Measurements from ENCODE around the gene ITIH2.
"Not testable (repeated sequence)": the region's sequence is repeated elsewhere in the genome, so short reads cannot be mapped to it uniquely, and the experiment has no call there.

ITIH2 gene

GRCh38 chr10:7748637-7749036, 45.5 kb downstream of the ITIH2 start:
- not testable (repeated sequence) for DNase-seq (ENCODE audit: low read depth in 3 of 3)

GRCh38 chr10:7750222-7750621, 47.1 kb downstream of the ITIH2 start:
- no peak for DNase-seq (ENCODE audit: low read depth in 3 of 3)

- DNase-seq (ENCODE audit: low read depth in 3 of 3), result no peak
These were observed 49.1 kb downstream of the ITIH2 start for GRCh38 chr10:7752251-7752650.

- DNase-seq (ENCODE audit: low read depth in 3 of 3), result no peak
These were observed 52.0 kb downstream of the ITIH2 start for GRCh38 chr10:7755103-7755502.

GRCh38 chr10:7756360-7756992, 53.4 kb downstream of the ITIH2 start:
- DNase-seq (ENCODE audit: low read depth in 3 of 3), result no peak

DNA sequence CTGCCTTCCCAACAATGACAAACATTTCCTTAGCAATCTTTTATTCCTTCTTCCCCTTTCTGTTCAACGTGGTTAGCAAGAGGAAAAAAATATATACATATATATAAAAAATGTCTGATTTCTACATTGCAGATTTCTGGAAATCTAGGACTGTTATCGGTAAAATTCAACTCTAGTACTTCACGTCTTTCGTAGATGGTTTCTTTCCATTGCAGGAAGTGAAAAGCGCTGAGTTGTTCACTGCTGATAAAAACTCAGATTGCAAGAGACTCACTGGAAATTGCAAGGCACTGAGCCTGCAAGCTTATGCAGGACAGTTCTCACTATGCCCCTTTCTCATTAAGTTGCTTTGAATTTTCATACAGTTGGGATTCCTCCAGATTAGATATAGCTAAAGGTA, 60.8 kb downstream of the ITIH2 start:
- DNase-seq (ENCODE audit: low read depth in 3 of 3), result no peak

DNA sequence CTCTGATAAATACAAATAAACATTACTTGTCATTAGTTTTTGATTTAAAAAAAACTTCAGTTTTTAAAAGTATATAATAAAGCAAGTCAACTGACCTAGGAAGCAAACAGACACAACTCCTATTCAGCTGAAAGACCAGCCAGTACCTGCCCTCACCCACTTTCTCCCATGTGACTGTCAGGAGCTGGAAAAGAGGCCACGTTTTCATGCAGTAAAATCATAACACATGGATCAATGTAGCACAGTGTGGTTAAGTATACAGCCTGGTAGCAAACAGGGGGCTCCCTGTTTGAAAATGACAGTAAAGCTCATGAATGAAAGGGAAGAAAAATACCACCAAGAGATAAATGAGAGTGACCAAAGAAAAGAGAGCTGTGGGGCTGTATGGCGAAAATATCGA, 63.1 kb downstream of the ITIH2 start:
- DNase-seq (ENCODE audit: low read depth in 3 of 3), result no peak

DNA sequence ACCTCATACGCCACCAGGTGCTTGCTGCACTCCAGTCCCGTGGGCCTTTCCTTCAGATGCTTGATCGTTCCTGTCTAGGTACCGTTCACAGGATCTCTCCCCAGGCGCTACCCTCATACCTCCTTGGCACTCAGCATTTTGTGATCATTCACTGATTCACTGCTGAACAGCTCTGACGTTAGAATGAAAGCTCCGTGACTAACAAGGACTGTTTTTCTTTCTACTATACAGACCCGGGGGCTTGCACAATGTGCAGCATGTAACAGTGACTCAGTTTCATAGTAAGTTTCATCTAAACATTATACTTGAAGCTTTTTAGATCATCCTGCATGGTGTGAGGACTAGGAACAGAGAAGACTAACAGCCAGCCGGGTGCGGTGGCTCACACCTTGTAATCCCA, 64.1 kb downstream of the ITIH2 start:
- no peak for DNase-seq (ENCODE audit: low read depth in 3 of 3)

DNA sequence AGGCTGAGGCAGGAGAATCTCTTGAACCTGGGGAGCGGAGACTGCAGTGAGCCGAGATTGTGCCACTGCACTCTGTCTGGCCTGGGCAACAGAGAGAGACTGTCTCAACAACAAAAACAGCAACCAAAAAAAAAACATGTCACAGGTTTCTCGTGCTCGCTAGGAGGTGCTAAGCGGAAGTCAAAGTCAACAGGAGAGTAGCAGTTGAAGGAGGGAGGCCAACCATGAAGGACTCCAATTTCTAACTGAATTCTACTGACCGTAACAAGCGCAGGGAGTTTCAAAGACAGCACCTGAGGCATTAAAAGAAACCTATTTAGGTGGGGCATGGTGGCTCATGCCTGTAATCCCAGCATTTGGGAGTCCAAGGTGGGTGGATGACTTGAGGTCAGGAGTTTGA, 65.3 kb downstream of the ITIH2 start:
- DNase-seq (ENCODE audit: low read depth in 3 of 3), result no peak

DNA sequence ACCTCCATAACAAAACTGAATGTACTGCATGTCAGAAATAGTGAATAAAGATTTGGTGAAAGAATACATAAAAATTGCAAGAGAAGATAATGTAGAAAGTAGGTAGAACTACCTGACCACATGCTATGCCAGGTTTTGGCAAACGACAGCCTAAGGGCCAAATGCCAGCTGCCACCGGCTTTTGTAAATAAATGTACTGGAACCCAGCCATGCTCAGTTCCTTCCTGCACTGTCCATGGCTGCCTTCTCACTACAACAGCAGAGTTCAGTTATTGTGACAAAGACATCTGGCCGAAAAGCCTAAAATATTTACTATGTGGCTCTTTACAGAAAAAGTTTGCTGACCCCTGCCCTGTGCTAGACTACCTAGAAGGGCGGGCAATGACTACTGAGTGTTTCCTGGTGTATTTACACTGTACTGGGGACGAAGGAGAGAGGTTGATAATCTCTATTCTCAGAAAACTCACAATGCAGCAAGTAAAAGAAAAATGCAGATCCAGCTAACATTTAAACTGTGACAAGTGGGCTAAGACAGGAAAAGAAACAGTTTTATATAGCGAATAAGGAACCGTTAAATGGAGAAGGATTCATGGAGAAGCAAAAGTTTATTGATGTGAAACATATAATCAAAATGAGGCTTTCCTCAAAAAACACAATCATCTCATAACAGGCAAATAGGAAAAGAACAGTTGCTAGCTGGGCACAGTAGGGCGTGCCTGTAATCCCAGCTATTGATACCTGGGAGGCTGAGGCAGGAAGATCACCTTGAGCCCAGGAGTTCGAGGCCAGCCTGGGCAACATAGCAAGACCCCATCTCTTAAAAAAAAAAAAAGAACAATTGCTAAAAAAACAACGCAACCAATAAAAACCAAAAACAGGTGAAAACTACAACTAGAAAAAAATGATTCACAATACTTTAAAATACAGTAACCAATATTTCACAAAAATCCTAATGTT, 71.0 kb downstream of the ITIH2 start:
- DNase-seq (ENCODE audit: low read depth in 3 of 3), result no peak

- DNase-seq (ENCODE audit: low read depth in 3 of 3), result no peak
These were observed 73.7 kb downstream of the ITIH2 start for GRCh38 chr10:7776777-7777176.

GRCh38 chr10:7782194-7782593, 79.1 kb downstream of the ITIH2 start:
- not testable (repeated sequence) for DNase-seq (ENCODE audit: low read depth in 3 of 3)

DNA sequence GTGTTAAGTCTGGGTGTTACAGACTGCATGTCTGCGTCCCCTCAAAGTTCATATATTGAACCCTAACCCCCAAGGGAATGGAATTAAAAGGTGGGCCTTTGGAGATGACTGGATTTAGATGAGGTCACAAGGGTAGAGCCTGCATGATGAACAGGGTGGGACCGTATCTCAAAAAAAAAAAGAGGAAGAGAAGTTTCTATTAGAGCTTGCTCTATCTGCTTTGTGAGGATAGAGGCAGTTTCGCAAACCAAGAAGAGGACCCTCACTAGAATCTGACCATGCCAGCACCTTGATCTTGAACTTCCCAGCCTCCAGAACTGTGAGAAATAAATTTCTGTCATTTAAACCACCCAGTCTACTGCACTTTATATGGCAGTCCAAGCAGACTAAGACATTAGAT, 83.3 kb downstream of the ITIH2 start:
- no peak for DNase-seq (ENCODE audit: low read depth in 3 of 3)

- peak in 1 of 3 donors; percentile 11 for DNase-seq (ENCODE audit: low read depth in 3 of 3)
These were observed 84.2 kb downstream of the ITIH2 start for GRCh38 chr10:7787150-7787856.

- DNase-seq (ENCODE audit: low read depth in 3 of 3), result peak; percentile 92 to 96 (median 95)
These were observed 84.9 kb downstream of the ITIH2 start, which contains the start of the genes ATP5F1C and KIN for GRCh38 chr10:7787857-7788638. Gene ATP5F1C (plus strand): TSS chr10:7788177. CDS start chr10:7788208, 31 bp downstream. Gene KIN (minus strand): TSS chr10:7787993. CDS start chr10:7787933, 60 bp downstream.

DNA sequence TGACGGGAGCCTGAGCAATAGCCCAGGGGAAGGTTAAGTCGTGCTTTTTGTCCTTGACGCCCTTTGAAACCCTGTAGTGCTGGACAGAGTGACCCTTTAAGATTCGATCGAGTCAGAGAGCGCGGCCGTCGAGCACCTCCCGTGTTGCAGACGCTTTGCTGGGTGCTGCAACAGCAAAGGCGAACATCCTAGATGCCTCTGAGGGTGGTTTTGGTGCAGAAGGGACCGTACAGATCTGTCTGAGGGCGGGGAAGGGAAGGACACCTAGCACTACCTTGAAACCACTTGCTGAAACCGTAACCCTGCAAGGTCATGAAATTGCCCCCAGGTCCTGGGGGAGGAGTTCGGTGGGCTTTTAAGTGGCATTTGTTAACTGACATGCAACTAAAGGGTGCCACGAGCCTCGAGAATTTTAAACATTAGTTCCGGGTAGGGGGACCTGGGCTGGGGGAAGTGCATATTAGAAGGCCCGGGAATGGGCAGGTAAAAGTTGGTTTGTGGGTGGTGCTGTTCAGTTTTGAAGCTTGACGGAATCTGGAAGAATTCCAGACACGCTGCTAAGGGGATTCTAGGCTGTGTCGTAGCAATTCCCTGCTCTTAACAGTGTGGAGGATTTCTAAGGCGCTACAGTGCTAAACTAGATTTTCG, 85.6 kb downstream of the ITIH2 start:
- peak in 1 of 3 donors; percentile 9 for DNase-seq (ENCODE audit: low read depth in 3 of 3)

GRCh38 chr10:7789390-7789789, 86.3 kb downstream of the ITIH2 start:
- DNase-seq (ENCODE audit: low read depth in 3 of 3), result no peak

DNA sequence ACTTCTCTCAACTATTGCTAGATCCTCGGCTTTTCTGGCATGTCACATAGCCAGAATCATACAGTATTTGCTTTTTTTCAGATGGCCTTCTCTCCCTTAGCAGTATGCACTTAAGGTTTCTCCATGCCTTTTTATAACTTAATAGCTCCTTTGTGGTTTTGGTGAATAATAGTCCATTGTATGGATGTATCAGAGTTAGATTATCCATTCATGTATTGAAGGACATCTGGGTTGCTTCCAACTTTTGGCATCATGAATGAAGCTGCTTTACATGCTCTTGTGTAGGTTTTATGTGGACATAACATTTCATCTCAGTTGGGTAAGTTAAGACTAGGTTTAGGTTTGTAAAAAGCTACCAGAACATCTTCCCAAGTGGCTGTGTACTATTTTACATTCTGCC, 89.4 kb downstream of the ITIH2 start:
- DNase-seq (ENCODE audit: low read depth in 3 of 3), result no peak

GRCh38 chr10:7794251-7795026, 91.3 kb downstream of the ITIH2 start:
- DNase-seq (ENCODE audit: low read depth in 3 of 3), result no peak

DNA sequence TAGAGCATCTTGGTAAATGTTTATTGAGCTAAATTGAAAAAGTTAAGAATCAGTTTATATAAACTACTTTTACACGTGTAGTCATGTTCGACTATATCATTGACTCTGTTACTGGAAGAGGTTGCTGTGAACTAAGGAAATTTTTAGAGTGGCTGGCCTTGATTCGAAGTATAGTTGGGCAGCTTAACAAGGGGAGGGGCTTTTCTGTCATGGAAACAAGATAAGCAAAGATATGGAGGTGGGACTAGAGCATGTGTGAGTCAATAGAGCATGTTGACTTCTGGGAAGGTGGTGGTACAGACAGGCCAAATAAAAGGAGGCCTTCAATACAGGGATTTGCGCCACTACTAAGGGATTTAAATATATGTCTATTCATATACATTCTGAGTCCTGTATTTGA, 92.5 kb downstream of the ITIH2 start:
- no peak for DNase-seq (ENCODE audit: low read depth in 3 of 3)

Measured in stimulated activated CD4-positive, alpha-beta T cell treated with anti-CD3 and anti-CD28 coated beads, TNF-alpha, amount 100 ng/mL, for 48 hours (primary cell).